ENCODE results near the gene KRT9.
"Not testable (repeated sequence)": the region's sequence is repeated elsewhere in the genome, so short reads cannot be mapped to it uniquely, and the experiment has no call there.

The KRT9 gene

DNA sequence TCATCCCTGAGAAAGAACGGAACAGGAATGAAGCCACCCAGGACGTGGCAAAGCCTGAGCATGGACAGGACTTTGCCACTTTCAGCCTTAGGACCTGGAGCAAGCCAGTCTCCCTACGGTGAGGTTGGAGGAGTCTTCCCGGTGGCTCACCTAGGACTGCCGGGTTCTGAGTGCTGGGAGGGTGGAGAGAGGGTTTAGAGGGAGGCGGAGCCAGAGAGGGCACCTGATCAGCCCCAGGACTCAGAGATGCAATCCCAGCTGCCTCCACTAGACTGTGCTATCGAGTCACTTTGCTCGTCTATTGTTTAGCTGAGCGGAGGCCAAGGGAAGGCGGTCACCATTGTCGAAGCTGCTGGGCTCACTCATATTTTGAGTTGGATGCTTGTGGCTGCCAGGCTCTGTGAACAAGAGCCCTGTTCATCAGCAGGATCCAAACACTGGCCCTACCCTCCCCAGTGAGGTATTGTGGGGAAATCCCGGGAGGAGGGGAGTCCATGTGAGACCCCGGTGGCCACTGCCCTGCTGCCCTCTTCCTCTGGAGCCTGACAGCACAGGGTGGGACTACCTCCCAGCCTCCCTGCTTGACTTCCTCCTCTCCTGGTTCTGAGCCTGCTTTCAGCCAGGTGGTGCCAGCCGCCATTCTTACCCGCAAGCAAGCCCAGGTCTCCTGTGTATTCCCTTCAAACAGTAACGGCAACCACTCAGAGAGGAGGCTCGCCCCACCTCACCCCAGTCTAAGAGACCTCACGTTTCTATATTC lies 7.8 kb upstream of the KRT9 start:
- TF ChIP-seq, protein P1, sequence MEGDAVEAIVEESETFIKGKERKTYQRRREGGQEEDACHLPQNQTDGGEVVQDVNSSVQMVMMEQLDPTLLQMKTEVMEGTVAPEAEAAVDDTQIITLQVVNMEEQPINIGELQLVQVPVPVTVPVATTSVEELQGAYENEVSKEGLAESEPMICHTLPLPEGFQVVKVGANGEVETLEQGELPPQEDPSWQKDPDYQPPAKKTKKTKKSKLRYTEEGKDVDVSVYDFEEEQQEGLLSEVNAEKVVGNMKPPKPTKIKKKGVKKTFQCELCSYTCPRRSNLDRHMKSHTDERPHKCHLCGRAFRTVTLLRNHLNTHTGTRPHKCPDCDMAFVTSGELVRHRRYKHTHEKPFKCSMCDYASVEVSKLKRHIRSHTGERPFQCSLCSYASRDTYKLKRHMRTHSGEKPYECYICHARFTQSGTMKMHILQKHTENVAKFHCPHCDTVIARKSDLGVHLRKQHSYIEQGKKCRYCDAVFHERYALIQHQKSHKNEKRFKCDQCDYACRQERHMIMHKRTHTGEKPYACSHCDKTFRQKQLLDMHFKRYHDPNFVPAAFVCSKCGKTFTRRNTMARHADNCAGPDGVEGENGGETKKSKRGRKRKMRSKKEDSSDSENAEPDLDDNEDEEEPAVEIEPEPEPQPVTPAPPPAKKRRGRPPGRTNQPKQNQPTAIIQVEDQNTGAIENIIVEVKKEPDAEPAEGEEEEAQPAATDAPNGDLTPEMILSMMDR (IDR thresholded peaks at IDR 0.05) = peak; percentile 86
- DNase-seq = peak; percentile 90
- Mint-ChIP-seq H3K27me3 (ENCODE audit: low read depth, poor library complexity) (peaks cover 41% of the 10 kb centered on the region), H3K36me3 (ENCODE audit: low read depth) (no peaks in the 10 kb centered on the region), H3K9me3 (no peaks in the 10 kb centered on the region), H3K4me3 (no peak overlapping the region), H3K27ac (no peak overlapping the region), H3K4me1 (peaks cover 5% of the 10 kb centered on the region)

DNA sequence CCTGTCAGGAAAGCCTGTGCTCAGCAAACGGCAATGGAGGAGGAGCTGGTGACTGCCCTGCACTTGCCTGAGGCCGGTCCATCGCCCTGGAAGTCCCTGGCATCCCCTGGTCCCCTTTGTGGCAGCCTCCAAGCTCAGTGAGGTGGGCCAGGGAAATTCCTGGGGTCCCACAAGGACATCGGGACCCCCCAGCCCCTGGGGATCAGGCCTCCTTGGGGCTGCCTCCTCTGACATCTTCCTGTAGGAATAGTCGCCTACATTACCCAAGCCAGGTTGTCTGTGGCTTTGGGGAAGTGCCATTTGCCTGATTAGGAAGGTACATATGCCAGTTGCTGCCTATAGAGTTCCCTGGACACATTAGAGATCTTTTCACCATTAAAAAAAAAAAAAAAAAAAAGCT lies 7.1 kb upstream of the KRT9 start:
- TF ChIP-seq, protein P1 (IDR thresholded peaks at IDR 0.05) = no peak
- Mint-ChIP-seq H3K27ac (no peak overlapping the region), H3K36me3 (ENCODE audit: low read depth) (no peaks in the 10 kb centered on the region), H3K4me3 (no peak overlapping the region), H3K27me3 (ENCODE audit: low read depth, poor library complexity) (peaks cover 40% of the 10 kb centered on the region), H3K9me3 (no peaks in the 10 kb centered on the region), H3K4me1 (peaks cover 5% of the 10 kb centered on the region)
- no peak for DNase-seq

DNA sequence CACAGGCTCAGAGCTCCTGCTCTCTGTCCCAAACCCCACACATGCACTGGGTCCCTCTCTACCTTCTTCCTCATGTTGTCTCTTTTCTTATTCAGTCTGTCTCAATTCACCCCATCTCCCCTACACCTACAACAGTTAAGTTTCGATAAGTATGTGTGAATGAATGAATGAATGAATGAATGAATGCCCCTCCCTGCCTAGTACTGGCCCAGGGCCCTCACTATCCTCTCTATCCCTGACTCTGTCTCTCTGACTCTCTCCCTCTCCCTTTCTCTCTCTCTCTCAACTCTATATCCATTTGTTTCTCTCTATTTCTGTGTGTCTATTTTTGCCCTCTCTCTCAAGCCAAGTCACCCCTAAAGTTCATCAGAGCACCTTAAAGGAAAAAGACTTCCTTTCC lies 6.7 kb upstream of the KRT9 start:
- DNase-seq = no peak
- no peak overlapping the region for H3K4me3 Mint-ChIP-seq
- TF ChIP-seq, protein P1 (IDR thresholded peaks at IDR 0.05) = no peak
- H3K9me3 Mint-ChIP-seq = no peaks in the 10 kb centered on the region
- H3K27me3 Mint-ChIP-seq (ENCODE audit: low read depth, poor library complexity) = peaks cover 37% of the 10 kb centered on the region
- no peak overlapping the region for H3K27ac Mint-ChIP-seq
- H3K4me1 Mint-ChIP-seq = peaks cover 6% of the 10 kb centered on the region
- no peaks in the 10 kb centered on the region for H3K36me3 Mint-ChIP-seq (ENCODE audit: low read depth)

DNA sequence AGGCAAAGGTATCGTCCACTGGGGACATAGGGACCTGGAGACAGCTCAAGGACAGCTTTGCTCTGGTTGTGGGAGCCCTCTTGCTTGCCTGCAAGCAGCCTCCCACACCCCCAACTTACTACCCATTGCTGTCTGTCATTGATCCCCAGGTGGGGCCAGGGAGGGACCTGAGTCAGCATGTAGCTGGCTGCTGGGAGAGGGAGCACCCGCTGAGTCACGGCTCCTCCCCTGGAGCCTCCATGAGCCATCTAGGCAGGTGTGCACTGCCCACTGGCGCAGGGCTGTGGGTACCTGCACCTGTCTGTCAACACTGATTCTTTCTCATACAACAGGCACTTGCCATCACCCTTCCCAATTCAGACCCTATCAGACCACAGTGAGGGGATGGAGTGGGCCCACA lies 4.9 kb upstream of the KRT9 start:
- H3K27ac Mint-ChIP-seq; H3K9me3 Mint-ChIP-seq; H3K36me3 Mint-ChIP-seq (ENCODE audit: low read depth); H3K4me3 Mint-ChIP-seq; DNase-seq: not testable (repeated sequence)
- peaks cover 23% of the 10 kb centered on the region for H3K27me3 Mint-ChIP-seq (ENCODE audit: low read depth, poor library complexity)
- H3K4me1 Mint-ChIP-seq = peaks cover 21% of the 10 kb centered on the region

DNA sequence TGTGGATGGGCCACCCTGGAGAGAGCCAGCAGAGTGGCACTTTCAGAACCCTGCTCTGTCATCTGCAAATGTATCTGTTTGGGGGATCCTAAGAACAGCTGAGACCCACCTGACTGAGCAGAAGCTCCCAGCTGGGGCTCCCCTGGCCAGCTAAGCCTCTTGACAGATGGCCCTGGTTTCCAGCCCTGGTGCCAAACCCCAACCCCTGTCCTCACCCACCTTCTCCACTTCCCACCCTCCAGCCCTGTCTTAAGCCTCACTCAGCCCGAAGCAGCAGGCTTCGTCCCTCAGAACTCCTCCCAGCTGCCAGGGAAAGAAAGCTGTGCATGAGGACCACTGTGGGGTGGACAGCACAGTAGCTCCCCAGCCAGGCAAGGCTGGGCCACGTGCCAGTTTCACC lies 3.5 kb upstream of the KRT9 start:
- Mint-ChIP-seq H3K36me3 (ENCODE audit: low read depth) (no peaks in the 10 kb centered on the region), H3K27me3 (ENCODE audit: low read depth, poor library complexity) (peaks cover 22% of the 10 kb centered on the region)

DNA sequence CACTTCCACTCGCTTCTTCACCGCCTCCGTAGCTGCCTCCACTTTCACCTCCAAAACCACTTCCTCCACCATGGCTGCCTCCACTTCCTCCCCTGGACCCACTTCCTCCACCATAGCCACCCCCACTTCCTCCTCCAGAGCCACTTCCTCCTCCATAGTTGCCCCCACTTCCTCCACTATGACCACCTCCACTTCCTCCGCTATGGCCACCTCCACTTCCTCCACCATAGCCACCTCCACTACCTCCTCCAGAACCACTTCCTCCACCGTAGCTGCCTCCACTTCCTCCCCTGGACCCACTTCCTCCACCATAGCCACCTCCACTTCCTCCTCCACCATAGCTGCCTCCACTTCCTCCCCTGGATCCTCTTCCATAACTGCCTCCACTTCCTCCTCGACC lies 4.5 kb downstream of the KRT9 start:
- Mint-ChIP-seq H3K9me3 (peaks cover 4% of the 10 kb centered on the region), H3K36me3 (ENCODE audit: low read depth) (no peaks in the 10 kb centered on the region), H3K27me3 (ENCODE audit: low read depth, poor library complexity) (peaks cover 21% of the 10 kb centered on the region), H3K27ac (peak overlapping the region; percentile 27), H3K4me1 (peaks cover 24% of the 10 kb centered on the region), H3K4me3 (no peak overlapping the region)
- TF ChIP-seq, protein P1 (IDR thresholded peaks at IDR 0.05) = no peak
- no peak for DNase-seq

More for the DNA sequence above, 3.5 kb upstream of the KRT9 start:
- no peak for DNase-seq
- TF ChIP-seq, protein P1 (IDR thresholded peaks at IDR 0.05) = no peak
- peaks cover 27% of the 10 kb centered on the region for H3K4me1 Mint-ChIP-seq
- H3K9me3 Mint-ChIP-seq = no peaks in the 10 kb centered on the region
- no peak overlapping the region for H3K27ac Mint-ChIP-seq
- no peak overlapping the region for H3K4me3 Mint-ChIP-seq

Measured in nephron progenitor cell (in vitro differentiated cells).